HL-60/S4 treated with phorbol 12-myristate 13-acetate at 8.2 ng/mL for 4 days and 3 days (cell line): Measurements from ENCODE around the gene HOXB6.

Source experiments
- in situ Hi-C: fragments of 300-500 bp; cut with MboI; formaldehyde crosslinking; loops from 2 replicates; pipeline ENCODE4 v1.15.0; 2022; ENCODE audit warnings: low sequenced_read_pairs

HOXB6 gene

GRCh38 chr17:48569674-48570324 lies 35.0 kb downstream of the HOXB6 start:
- in situ Hi-C loops = no loop called here

- in situ Hi-C loops = no loop called here
Observed at GRCh38 chr17:48569240-48569582, 35.6 kb downstream of the HOXB6 start.

- in situ Hi-C loops = no loop called here
Observed at GRCh38 chr17:48568499-48569239, 36.1 kb downstream of the HOXB6 start.

- in situ Hi-C loops = no loop called here
Observed at GRCh38 chr17:48567646-48568354, 37.0 kb downstream of the HOXB6 start.

- in situ Hi-C loops = no loop called here
Observed at GRCh38 chr17:48567209-48567608, 37.6 kb downstream of the HOXB6 start.

GRCh38 chr17:48566717-48567116 lies 38.1 kb downstream of the HOXB6 start:
- in situ Hi-C loops = no loop called here

GRCh38 chr17:48565925-48566710 lies 38.7 kb downstream of the HOXB6 start:
- in situ Hi-C loops = no loop called here

GRCh38 chr17:48565022-48565554 lies 39.7 kb downstream of the HOXB6 start:
- in situ Hi-C loops = no loop called here

GRCh38 chr17:48564188-48565021 lies 40.4 kb downstream of the HOXB6 start:
- in situ Hi-C loops = no loop called here

- in situ Hi-C loops = no loop called here
Observed at GRCh38 chr17:48563867-48564187, 41.0 kb downstream of the HOXB6 start.

GRCh38 chr17:48563385-48563838 lies 41.4 kb downstream of the HOXB6 start:
- in situ Hi-C loops = no loop called here

- in situ Hi-C loops = no loop called here
Observed at GRCh38 chr17:48562934-48563333, 41.9 kb downstream of the HOXB6 start.

- in situ Hi-C loops = no loop called here
Observed at GRCh38 chr17:48561884-48562810, 42.6 kb downstream of the HOXB6 start.

GRCh38 chr17:48559840-48560817 lies 44.7 kb downstream of the HOXB6 start:
- in situ Hi-C loops = no loop called here

- in situ Hi-C loops = no loop called here
Observed at GRCh38 chr17:48559122-48559839, 45.5 kb downstream of the HOXB6 start.

GRCh38 chr17:48558831-48559121 lies 46.0 kb downstream of the HOXB6 start:
- in situ Hi-C loops = no loop called here

- in situ Hi-C loops = no loop called here
Observed at GRCh38 chr17:48558057-48558830, 46.5 kb downstream of the HOXB6 start.
